Measurements from ENCODE around the gene TACR1.

- TF ChIP-seq EGR1 (IDR thresholded peaks at IDR 0.05; ENCODE audit: low read depth), result no peak
- TF ChIP-seq YY1 (IDR thresholded peaks at IDR 0.05; ENCODE audit: extremely low read depth, insufficient replicate concordance, low read depth, low read length), result no peak
- TF ChIP-seq POLR2A (IDR thresholded peaks at IDR 0.05; ENCODE audit: borderline replicate concordance, extremely low read depth, insufficient read depth, insufficient read length), result no peak
- no peak for TF ChIP-seq EZH2 (IDR thresholded peaks at IDR 0.05)
These were observed 57.2 kb downstream of the TACR1 start for GRCh38 chr2:75142081-75142480.

All from HCT116 (cell line).